ENCODE results near the gene VCAM1.

- TF ChIP-seq CTCF (IDR thresholded peaks at IDR 0.05) (no peak), POLR2A (IDR thresholded peaks at IDR 0.05) (no peak)
These were observed 2.3 kb upstream of the VCAM1 start for GRCh38 chr1:100717218-100717617.
